Stomach (tissue), 9 donors: ENCODE results near the gene CHST12. TPM values are rescaled to one million over a fixed set of nuclear protein-coding genes. Genes with fewer than 3 reads are reported as not detected.

Experiments
- DNase-seq, 2 donors: peaks; one replicate each; pipeline versions ENCODE4 v3.0.0 to v3.0.0-alpha.2; 2013 to 2019
- H3K27ac ChIP-seq, 5 donors: fragments of 200-600 bp in 4 of 5; sonication (generic) in 4 of 5; one replicate each; pipeline ENCODE4 v1.5.1; 2013 to 2019; ENCODE audit warnings: mild to moderate bottlenecking in 1 of 5, moderate library complexity in 1 of 5
- H3K27me3 ChIP-seq, 3 donors: fragments of 200-600 bp; sonication (generic); one replicate each; pipeline ENCODE4 v1.5.1; 2017 to 2019; ENCODE audit warnings: mixed run types in 1 of 3
- H3K36me3 ChIP-seq, 4 donors: fragments of 200-600 bp; sonication (generic); 1 replicate in 3 of 4; 2 replicates in 1 of 4; pipeline ENCODE4 v1.5.1; 2016 to 2019
- H3K4me1 ChIP-seq, 4 donors: fragments of 200-600 bp; sonication (generic); one replicate each; pipeline ENCODE4 v1.5.1; 2016 to 2019
- H3K4me3 ChIP-seq, 4 donors: fragments of 200-600 bp; sonication (generic) in 3 of 4; one replicate each; pipeline ENCODE4 v1.5.1; 2016 to 2019; ENCODE audit warnings: mild to moderate bottlenecking in 1 of 4
- H3K9me3 ChIP-seq, 4 donors: fragments of 200-600 bp; sonication (generic); one replicate each; pipeline ENCODE4 v1.5.1; 2016 to 2019
- CTCF ChIP-seq, 7 experiments: fragments of 450-650 bp in 4 of 7; fragments of 200-600 bp in 3 of 7; sonication (generic) in 3 of 7; IDR thresholded peaks; one replicate each; pipeline ENCODE4 v1.5.1; 2016 to 2019; ENCODE audit warnings: antibody characterized with exemption in 7 of 7, control low read depth in 2 of 7, mild to moderate bottlenecking in 1 of 7
- EP300 ChIP-seq: sonication (generic); formaldehyde crosslinking; IDR thresholded peaks from one replicate; pipeline ENCODE4 v1.6.1; 2017; ENCODE audit warnings: antibody characterized with exemption
- POLR2A ChIP-seq, 4 donors: fragments of 450-650 bp; IDR thresholded peaks; one replicate each; pipeline ENCODE4 v1.6.1; 2016; ENCODE audit warnings: antibody characterized with exemption in 4 of 4, control low read depth in 2 of 4, mild to moderate bottlenecking in 1 of 4, moderate library complexity in 1 of 4
- POLR2AphosphoS5 ChIP-seq, 3 donors: sonication (generic); formaldehyde crosslinking; IDR thresholded peaks; one replicate each; pipeline ENCODE4 v1.6.1; 2016; ENCODE audit warnings: antibody characterized with exemption in 3 of 3
- WGBS, 5 donors: extraction: QIAGEN DNeasy Blood & Tissue Kit in 3 of 5; methylation state at CpG; one replicate each; pipeline versions ENCODE4 v1.1.5 to v1.1.7; 2013 to 2018; 5-methylcytosine and 5-hydroxymethylcytosine counted together
- intact Hi-C: fragments of 100-400 bp; cut with DNase I; formaldehyde crosslinking; loops from one replicate; pipeline ENCODE4 v1.15.1; 2023; ENCODE audit warnings: low total_unique reads
- polyA plus RNA-seq, 3 donors: library from polyadenylated mRNA; stranded (reverse); fragments of 200-250 nt; gene quantifications; one replicate each; pipeline ENCODE4 v1.2.3, GENCODE V29; 2013
- total RNA-seq, 5 donors: library from RNA; depleted of rRNA; stranded (reverse); fragments of >200 nt; gene quantifications; one replicate each; pipeline versions ENCODE4 v1.1.0 to v1.2.3, GENCODE V29; 2014 to 2016
- donor health status: healthy with polysubstance abuse.
- donor health status: Bipolar disorder and iron deficiency.
- donor health status: healthy.

The CHST12 gene
- total and polyA plus RNA-seq, 8 donors = 1.7 to 23.0 (median 6.3) TPM

- no peaks in the 10 kb centered on the region for H3K9me3 ChIP-seq
- peak; percentile 44 to 71 for DNase-seq
- intact Hi-C loops = no loop called here
- TF ChIP-seq POLR2AphosphoS5 (IDR thresholded peaks at IDR 0.05) (no peak), EP300 (no peak), CTCF (IDR thresholded peaks at IDR 0.05) (peak in 2 of 7 experiments; percentile 9 to 12), POLR2A (IDR thresholded peaks at IDR 0.05) (no peak)
- peaks cover 34 to 85% (median 58%) of the 10 kb centered on the region in 4 donors for H3K4me1 ChIP-seq
- peak overlapping the region; percentile 90 to 99 (median 96) for H3K4me3 ChIP-seq
- no peaks in the 10 kb centered on the region for H3K36me3 ChIP-seq
- peak overlapping the region; percentile 73 to 88 (median 77) for H3K27ac ChIP-seq
- no peaks in the 10 kb centered on the region for H3K27me3 ChIP-seq
- WGBS, 5 donors = 1 to 3% (median 1%) methylated on average over 46 to 71 of the region's 71 CpGs
Measured at GRCh38 chr7:2403718-2404648, 572 bp downstream of the CHST12 start.

- TF ChIP-seq EP300 = no peak
- no peak for TF ChIP-seq POLR2A (IDR thresholded peaks at IDR 0.05)
- no peak for TF ChIP-seq CTCF (IDR thresholded peaks at IDR 0.05)
- TF ChIP-seq POLR2AphosphoS5 (IDR thresholded peaks at IDR 0.05) = no peak
- 55 to 63% (median 59%) methylated on average over 12 of the region's 12 CpGs for WGBS, 5 donors
- Histone ChIP-seq H3K27ac (peak overlapping the region in 4 of 5 donors; percentile 77 to 88 (median 82)), H3K9me3 (no peaks in the 10 kb centered on the region), H3K36me3 (no peaks in the 10 kb centered on the region), H3K27me3 (no peaks in the 10 kb centered on the region), H3K4me1 (peaks cover 30 to 83% (median 58%) of the 10 kb centered on the region in 4 donors), H3K4me3 (peak overlapping the region; percentile 90 to 99 (median 96))
- DNase-seq = no peak
- intact Hi-C loops = no loop called here
Measured at GRCh38 chr7:2404714-2405119, 1.3 kb downstream of the CHST12 start.

- Histone ChIP-seq H3K4me3 (peak overlapping the region in 3 of 4 donors; percentile 9 to 96 (median 96)), H3K27me3 (no peaks in the 10 kb centered on the region), H3K27ac (peak overlapping the region in 4 of 5 donors; percentile 77 to 88 (median 82)), H3K9me3 (no peaks in the 10 kb centered on the region), H3K4me1 (peaks cover 25 to 82% (median 54%) of the 10 kb centered on the region in 4 donors), H3K36me3 (no peaks in the 10 kb centered on the region)
- TF ChIP-seq CTCF (IDR thresholded peaks at IDR 0.05) (no peak), POLR2A (IDR thresholded peaks at IDR 0.05) (no peak), EP300 (no peak), POLR2AphosphoS5 (IDR thresholded peaks at IDR 0.05) (no peak)
- intact Hi-C loops = no loop called here
- 82 to 92% (median 88%) methylated on average over 10 of the region's 10 CpGs for WGBS, 5 donors
- DNase-seq = no peak
Measured at GRCh38 chr7:2405201-2405600, 1.8 kb downstream of the CHST12 start.

- intact Hi-C loops = no loop called here
- no peak for TF ChIP-seq POLR2A (IDR thresholded peaks at IDR 0.05)
- no peak for TF ChIP-seq EP300
- TF ChIP-seq CTCF (IDR thresholded peaks at IDR 0.05) = no peak
- no peak for TF ChIP-seq POLR2AphosphoS5 (IDR thresholded peaks at IDR 0.05)
- peak overlapping the region in 3 of 4 donors; percentile 9 to 96 (median 96) for H3K4me3 ChIP-seq
- no peak for DNase-seq
- no peaks in the 10 kb centered on the region for H3K9me3 ChIP-seq
- no peaks in the 10 kb centered on the region for H3K36me3 ChIP-seq
- 68 to 83% (median 76%) methylated on average over 21 of the region's 21 CpGs for WGBS, 5 donors
- H3K27me3 ChIP-seq = no peaks in the 10 kb centered on the region
- H3K27ac ChIP-seq = peak overlapping the region; percentile 59 to 88 (median 77)
- H3K4me1 ChIP-seq = peaks cover 20 to 82% (median 54%) of the 10 kb centered on the region in 4 donors
Measured at GRCh38 chr7:2405601-2406345, 2.4 kb downstream of the CHST12 start.
